KOPT-K1 (cell line): ENCODE results near the gene ANK2.

ENCODE experiments used
- H3K27ac ChIP-seq: fragments of 200-600 bp; sonication (generic); 2 replicates; pipeline ENCODE4 v1.5.1; 2016; ENCODE audit warnings: antibody characterized with exemption, mild to moderate bottlenecking, low read depth, low read length; ENCODE audit not compliant: poor library complexity, severe bottlenecking
- H3K36me3 ChIP-seq: fragments of 200-600 bp; sonication (generic); 2 replicates; pipeline ENCODE4 v1.5.1; 2017; ENCODE audit warnings: antibody characterized with exemption, mild to moderate bottlenecking, low read length, moderate library complexity; ENCODE audit not compliant: insufficient read depth
- H3K9me3 ChIP-seq: fragments of 200-600 bp; sonication (generic); 2 replicates; pipeline ENCODE4 v1.5.1; 2017; ENCODE audit warnings: antibody characterized with exemption, low read length, mild to moderate bottlenecking; ENCODE audit not compliant: insufficient read depth, poor library complexity, severe bottlenecking

The ANK2 gene

DNA sequence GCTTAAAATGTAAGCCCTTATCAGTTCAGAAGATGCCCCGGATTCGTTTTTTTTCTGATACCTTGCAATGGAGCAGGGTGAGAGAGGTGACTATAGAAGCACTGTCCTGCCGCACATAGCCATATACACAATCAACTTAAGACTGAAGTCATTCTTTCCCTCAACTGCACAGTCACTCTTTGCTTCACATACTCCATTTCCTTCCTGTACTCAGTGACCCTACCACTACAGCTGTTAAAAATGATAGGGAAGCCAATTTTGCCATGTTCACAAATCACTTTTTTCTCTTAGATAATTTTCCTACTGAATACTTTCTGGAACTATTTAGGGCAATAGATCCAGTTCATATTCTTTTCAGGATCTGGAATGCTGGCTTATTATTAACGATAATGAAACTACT is 300.0 kb downstream of the ANK2 start:
- Histone ChIP-seq H3K9me3 (no peaks in the 10 kb centered on the region), H3K36me3 (no peaks in the 10 kb centered on the region), H3K27ac (peak overlapping the region; percentile 48)

- no peaks in the 10 kb centered on the region for H3K36me3 ChIP-seq
Measured at GRCh38 chr4:113350576-113350975, 301.1 kb downstream of the ANK2 start.

GRCh38 chr4:113355550-113356371 is 306.3 kb downstream of the ANK2 start:
- Histone ChIP-seq H3K36me3 (no peaks in the 10 kb centered on the region), H3K27ac (peak overlapping the region; percentile 75), H3K9me3 (peaks cover 24% of the 10 kb centered on the region)

More at GRCh38 chr4:113350576-113350975, 301.1 kb downstream of the ANK2 start:
- Histone ChIP-seq H3K27ac (peak overlapping the region; percentile 48), H3K9me3 (no peaks in the 10 kb centered on the region)

- peaks cover 24% of the 10 kb centered on the region for H3K9me3 ChIP-seq
- H3K36me3 ChIP-seq: no peaks in the 10 kb centered on the region
- peak overlapping the region; percentile 75 for H3K27ac ChIP-seq
Measured at GRCh38 chr4:113356453-113356852, 307.0 kb downstream of the ANK2 start.

GRCh38 chr4:113358784-113359183 is 309.3 kb downstream of the ANK2 start:
- Histone ChIP-seq H3K9me3 (peaks cover 24% of the 10 kb centered on the region), H3K27ac (no peak overlapping the region), H3K36me3 (no peaks in the 10 kb centered on the region)

- Histone ChIP-seq H3K36me3 (no peaks in the 10 kb centered on the region), H3K9me3 (no peaks in the 10 kb centered on the region), H3K27ac (no peak overlapping the region)
Measured at GRCh38 chr4:113365377-113365776, 315.9 kb downstream of the ANK2 start.

GRCh38 chr4:113368056-113368455 is 318.6 kb downstream of the ANK2 start:
- H3K36me3 ChIP-seq: no peaks in the 10 kb centered on the region
- H3K9me3 ChIP-seq: no peaks in the 10 kb centered on the region
- no peak overlapping the region for H3K27ac ChIP-seq

- H3K9me3 ChIP-seq: no peaks in the 10 kb centered on the region
- no peaks in the 10 kb centered on the region for H3K36me3 ChIP-seq
- H3K27ac ChIP-seq: no peak overlapping the region
Measured at GRCh38 chr4:113371111-113371510, 321.7 kb downstream of the ANK2 start.

DNA sequence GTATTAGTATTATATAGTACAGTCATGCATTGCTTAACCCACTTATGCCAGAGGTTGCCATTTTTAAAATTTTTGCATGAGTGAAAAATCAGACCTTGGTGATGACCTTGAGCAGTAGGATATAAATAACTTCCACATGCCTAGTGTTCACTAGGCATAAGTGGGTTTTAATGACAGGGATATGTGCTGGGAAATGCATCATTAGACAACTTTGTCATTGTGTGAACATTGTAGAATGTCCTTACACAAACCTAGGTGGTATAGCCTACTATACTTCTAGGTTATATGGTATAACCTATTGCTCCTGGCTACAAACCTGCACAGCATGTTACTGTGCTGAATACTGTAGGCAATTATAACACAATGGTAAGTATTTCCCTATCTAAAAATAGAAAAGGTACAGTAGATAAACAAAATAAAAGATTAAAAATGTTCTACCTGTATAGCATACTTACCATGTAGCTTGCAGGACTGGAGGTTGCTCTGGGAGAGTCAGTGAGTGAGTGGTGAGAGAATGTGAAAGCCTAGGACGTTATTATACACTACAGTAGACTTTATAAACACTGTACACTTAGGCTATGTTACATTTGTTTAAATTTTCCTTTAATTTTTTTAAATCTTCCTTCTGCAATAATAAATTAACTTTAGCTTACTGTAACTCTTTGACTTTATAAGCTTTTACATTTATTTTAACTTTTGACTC is 326.7 kb downstream of the ANK2 start:
- Histone ChIP-seq H3K27ac (no peak overlapping the region), H3K9me3 (no peaks in the 10 kb centered on the region), H3K36me3 (no peaks in the 10 kb centered on the region)

DNA sequence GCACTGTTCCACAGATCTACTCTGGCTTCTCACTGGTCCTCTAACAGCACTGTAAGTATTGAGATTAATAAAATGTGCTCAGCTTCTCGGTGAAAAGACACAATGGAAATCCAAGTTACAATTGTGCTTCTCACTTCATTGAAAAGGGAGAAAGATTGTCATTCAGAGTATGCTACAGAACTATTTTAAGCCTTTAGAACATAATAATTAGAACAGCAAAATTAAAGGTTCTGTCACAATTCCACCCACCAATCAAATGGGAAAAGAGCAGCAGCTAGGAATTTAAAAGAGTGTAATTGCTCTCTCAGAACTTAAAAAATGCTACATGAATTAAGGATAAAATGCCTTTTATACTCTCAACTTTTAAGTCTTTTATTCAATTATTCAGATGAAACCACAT is 329.4 kb downstream of the ANK2 start:
- Histone ChIP-seq H3K36me3 (no peaks in the 10 kb centered on the region), H3K9me3 (no peaks in the 10 kb centered on the region), H3K27ac (no peak overlapping the region)

GRCh38 chr4:113382704-113383103 is 333.3 kb downstream of the ANK2 start:
- no peaks in the 10 kb centered on the region for H3K36me3 ChIP-seq
- H3K27ac ChIP-seq: no peak overlapping the region

GRCh38 chr4:113383111-113383785 is 333.8 kb downstream of the ANK2 start:
- Histone ChIP-seq H3K36me3 (no peaks in the 10 kb centered on the region), H3K27ac (no peak overlapping the region)

More at GRCh38 chr4:113382704-113383103, 333.3 kb downstream of the ANK2 start:
- H3K9me3 ChIP-seq: peaks cover 6% of the 10 kb centered on the region

DNA sequence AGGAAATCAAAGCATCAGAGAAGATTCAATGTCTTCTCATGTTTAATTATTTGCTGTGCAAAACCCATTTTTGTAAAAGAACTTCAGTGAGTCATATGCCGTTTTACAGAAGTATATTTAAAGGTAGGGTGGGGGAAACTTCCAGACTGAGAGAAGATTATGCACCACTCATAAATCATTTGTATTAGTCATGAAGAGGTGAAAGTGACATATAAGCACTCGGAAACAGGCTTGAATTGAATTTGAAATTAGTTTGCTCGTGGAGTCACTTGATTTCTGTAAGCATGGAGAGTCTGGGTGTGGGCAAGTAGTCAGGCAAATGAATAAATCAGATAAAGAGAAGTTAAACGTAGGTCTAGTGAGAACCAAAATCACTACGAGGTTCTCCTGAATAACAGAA is 335.1 kb downstream of the ANK2 start:
- Histone ChIP-seq H3K27ac (no peak overlapping the region), H3K36me3 (no peaks in the 10 kb centered on the region), H3K9me3 (peaks cover 6% of the 10 kb centered on the region)

More at GRCh38 chr4:113383111-113383785, 333.8 kb downstream of the ANK2 start:
- H3K9me3 ChIP-seq: peaks cover 6% of the 10 kb centered on the region

DNA sequence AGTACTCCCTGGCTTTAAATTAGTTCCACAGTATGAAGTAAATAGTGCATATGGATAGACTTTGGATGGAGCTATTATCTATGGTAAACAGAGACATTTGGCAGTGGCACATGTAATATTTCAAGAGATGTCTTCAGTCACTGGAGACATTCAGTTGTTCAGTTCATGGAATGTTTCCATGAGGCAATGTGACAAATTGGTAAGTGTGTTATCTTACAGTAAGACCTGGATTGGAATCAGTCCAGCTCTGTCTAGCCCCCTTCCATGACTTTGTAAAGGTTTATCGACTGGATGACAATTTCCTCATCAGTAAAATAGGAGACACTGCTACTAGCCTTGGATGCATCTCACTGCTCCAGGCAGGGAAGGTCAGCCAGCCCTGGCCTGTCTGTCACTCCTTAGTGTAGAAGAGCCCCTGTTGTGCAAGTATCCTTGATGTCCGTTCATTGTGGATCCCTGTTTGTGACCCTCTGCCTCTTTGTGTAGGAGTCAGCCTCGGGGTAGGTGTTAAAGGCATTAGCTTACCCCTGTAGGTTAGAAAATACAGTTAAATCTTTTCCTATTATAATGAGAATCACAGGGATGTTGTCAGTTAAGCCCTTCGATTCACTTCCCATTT is 335.9 kb downstream of the ANK2 start:
- H3K9me3 ChIP-seq: peaks cover 6% of the 10 kb centered on the region

DNA sequence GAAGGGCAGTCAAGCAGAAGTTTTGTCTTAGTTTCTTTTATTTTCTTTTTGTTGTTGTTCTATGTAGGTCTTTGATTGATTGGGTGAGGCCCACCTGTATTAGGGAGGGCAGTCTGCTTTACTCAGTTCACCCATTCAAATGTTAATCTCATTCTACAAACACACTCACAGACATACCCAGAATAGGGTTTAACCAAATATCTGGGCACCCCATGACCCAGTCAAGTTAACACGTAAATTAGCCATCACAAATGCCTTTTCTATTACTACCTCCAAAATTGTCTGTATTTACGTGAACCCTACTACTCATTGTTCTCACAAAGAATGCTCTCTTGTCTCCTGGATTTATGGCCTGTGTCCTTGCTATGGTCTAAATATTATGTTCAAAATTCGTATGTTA is 339.7 kb downstream of the ANK2 start:
- no peaks in the 10 kb centered on the region for H3K36me3 ChIP-seq
- H3K9me3 ChIP-seq: peaks cover 6% of the 10 kb centered on the region
- no peak overlapping the region for H3K27ac ChIP-seq

More for the DNA sequence above, 335.9 kb downstream of the ANK2 start:
- Histone ChIP-seq H3K36me3 (no peaks in the 10 kb centered on the region), H3K27ac (no peak overlapping the region)
